PFSK-1 (cell line): Measurements from ENCODE around the gene GALNT12.

Source experiments
- FOXP2 ChIP-seq: optimal IDR thresholded peaks from 2 replicates; pipeline ENCODE3; 2011; ENCODE audit warnings: borderline replicate concordance, control low read depth, inconsistent platforms; ENCODE audit not compliant: insufficient read depth; ENCODE audit errors: extremely low read length, extremely low read depth
- POLR2AphosphoS5 ChIP-seq: IDR thresholded peaks from 2 replicates; pipeline ENCODE4 v1.6.1; 2012; ENCODE audit warnings: low read depth, mild to moderate bottlenecking, control low read depth, low read length, moderate library complexity
- REST ChIP-seq, 2 experiments: IDR thresholded peaks; 2 replicates each; pipeline versions ENCODE4 v1.6.1 to v1.8.0; 2011 to 2012; ENCODE audit warnings: low read depth in 2 of 2, low read length in 2 of 2, control low read depth in 1 of 2, inconsistent platforms in 1 of 2, mild to moderate bottlenecking in 1 of 2, moderate library complexity in 1 of 2; ENCODE audit not compliant: insufficient read depth in 1 of 2
- SIN3A ChIP-seq: IDR thresholded peaks from 2 replicates; pipeline ENCODE4 v1.6.1; 2012; ENCODE audit warnings: mild to moderate bottlenecking, low read length, moderate library complexity, borderline replicate concordance; ENCODE audit not compliant: insufficient read depth
- TAF1 ChIP-seq: IDR thresholded peaks from 2 replicates; pipeline ENCODE4 v1.6.1; 2012; ENCODE audit warnings: low read length, control low read depth, borderline replicate concordance; ENCODE audit not compliant: insufficient read depth

DNA sequence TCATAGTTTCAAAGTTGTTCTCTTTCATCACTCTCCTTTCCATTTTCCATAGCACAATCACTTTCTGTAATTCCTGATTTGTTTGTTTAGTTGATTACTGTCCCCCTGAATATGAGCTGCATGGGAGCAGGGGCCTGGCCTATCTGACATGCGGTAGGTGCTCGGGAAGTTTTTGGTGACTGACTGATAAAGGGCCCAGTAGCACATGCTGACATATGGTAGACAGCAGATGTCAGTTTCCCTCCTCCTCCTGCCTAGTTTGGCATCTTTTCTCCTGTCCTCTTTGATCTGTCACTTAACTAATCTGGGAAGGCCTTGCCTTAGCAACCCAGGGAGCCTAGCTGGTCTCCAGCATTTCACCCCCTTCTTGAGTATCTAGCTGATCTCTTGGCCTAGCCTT, 14.4 kb downstream of the GALNT12 start:
- no peak for TF ChIP-seq POLR2AphosphoS5
- TF ChIP-seq TAF1: no peak
- no peak for TF ChIP-seq REST (IDR thresholded peaks at IDR 0.05; ENCODE audit: insufficient read depth in 1 of 2, low read depth in 2 of 2, low read length in 2 of 2)
- TF ChIP-seq FOXP2: no peak
- TF ChIP-seq SIN3A: no peak
